ENCODE data around the gene PLK5. TPM values are rescaled to one million over a fixed set of nuclear protein-coding genes. Genes with fewer than 3 reads are reported as not detected.

The PLK5 gene
- total RNA-seq, 1 experiment from 2014 or later = 1.4 TPM

DNA sequence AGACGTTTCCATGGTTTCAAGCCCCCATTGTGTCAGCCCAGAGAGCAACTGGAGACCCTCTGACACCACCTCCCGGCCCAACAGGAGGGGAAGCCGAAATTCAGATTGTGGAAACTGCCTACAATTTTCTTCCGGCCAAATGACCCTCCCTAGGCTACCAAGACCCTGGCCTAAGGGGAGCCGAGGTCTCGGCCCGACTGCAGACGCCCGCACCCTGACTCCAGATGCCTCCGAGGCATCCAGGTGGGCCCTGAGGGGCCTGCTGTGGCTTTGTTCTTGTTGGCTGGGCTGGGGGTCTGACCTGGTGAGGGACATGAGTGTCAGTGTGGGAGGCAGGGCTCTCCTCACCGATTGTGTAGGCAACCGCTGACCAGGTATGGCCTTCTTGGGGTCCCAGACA is 34.7 kb downstream of the PLK5 start:
- no peaks in the 10 kb centered on the region for H3K9me3 Mint-ChIP-seq
- no peak for TF ChIP-seq SMAD4 (CRISPR knock-in tag; IDR thresholded peaks at IDR 0.05)
- TF ChIP-seq, protein P1, sequence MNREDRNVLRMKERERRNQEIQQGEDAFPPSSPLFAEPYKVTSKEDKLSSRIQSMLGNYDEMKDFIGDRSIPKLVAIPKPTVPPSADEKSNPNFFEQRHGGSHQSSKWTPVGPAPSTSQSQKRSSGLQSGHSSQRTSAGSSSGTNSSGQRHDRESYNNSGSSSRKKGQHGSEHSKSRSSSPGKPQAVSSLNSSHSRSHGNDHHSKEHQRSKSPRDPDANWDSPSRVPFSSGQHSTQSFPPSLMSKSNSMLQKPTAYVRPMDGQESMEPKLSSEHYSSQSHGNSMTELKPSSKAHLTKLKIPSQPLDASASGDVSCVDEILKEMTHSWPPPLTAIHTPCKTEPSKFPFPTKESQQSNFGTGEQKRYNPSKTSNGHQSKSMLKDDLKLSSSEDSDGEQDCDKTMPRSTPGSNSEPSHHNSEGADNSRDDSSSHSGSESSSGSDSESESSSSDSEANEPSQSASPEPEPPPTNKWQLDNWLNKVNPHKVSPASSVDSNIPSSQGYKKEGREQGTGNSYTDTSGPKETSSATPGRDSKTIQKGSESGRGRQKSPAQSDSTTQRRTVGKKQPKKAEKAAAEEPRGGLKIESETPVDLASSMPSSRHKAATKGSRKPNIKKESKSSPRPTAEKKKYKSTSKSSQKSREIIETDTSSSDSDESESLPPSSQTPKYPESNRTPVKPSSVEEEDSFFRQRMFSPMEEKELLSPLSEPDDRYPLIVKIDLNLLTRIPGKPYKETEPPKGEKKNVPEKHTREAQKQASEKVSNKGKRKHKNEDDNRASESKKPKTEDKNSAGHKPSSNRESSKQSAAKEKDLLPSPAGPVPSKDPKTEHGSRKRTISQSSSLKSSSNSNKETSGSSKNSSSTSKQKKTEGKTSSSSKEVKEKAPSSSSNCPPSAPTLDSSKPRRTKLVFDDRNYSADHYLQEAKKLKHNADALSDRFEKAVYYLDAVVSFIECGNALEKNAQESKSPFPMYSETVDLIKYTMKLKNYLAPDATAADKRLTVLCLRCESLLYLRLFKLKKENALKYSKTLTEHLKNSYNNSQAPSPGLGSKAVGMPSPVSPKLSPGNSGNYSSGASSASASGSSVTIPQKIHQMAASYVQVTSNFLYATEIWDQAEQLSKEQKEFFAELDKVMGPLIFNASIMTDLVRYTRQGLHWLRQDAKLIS (CRISPR knock-in tag; IDR thresholded peaks at IDR 0.05; ENCODE audit: borderline replicate concordance) = no peak
- peak overlapping the region; percentile 45; the same call in 1 of the 2 replicates for H3K27ac Mint-ChIP-seq
- no peak for DNase-seq (ENCODE audit: low spot score)
- CTCF ChIA-PET = interaction anchor here (1.1 kb wide), 1 partner anchor 13 kb away, joined by 3 read pairs; no protein-coding TSS in a partner anchor
- peaks cover 2% of the 10 kb centered on the region; the same call in 1 of the 2 replicates for H3K36me3 Mint-ChIP-seq
- no peak for ATAC-seq
- no peaks in the 10 kb centered on the region for H3K27me3 Mint-ChIP-seq (ENCODE audit: low read depth)
- H3K4me3 Mint-ChIP-seq = no peak overlapping the region
- no peaks in the 10 kb centered on the region for H3K4me1 Mint-ChIP-seq
- POLR2A ChIA-PET = no interaction called here

- H3K27me3 Mint-ChIP-seq (ENCODE audit: low read depth) = no peaks in the 10 kb centered on the region
- no peak overlapping the region for H3K4me3 Mint-ChIP-seq
- H3K36me3 Mint-ChIP-seq = peaks cover 5% of the 10 kb centered on the region; the same call in 1 of the 2 replicates
- DNase-seq (ENCODE audit: low spot score) = no peak
- ATAC-seq = no peak
- H3K9me3 Mint-ChIP-seq = no peaks in the 10 kb centered on the region
- no peaks in the 10 kb centered on the region for H3K4me1 Mint-ChIP-seq
- CTCF ChIA-PET = no interaction called here
- TF ChIP-seq, protein P1 (CRISPR knock-in tag; IDR thresholded peaks at IDR 0.05; ENCODE audit: borderline replicate concordance) = no peak
- TF ChIP-seq ZNF121 (CRISPR knock-in tag; IDR thresholded peaks at IDR 0.05) = no peak
- TF ChIP-seq E2F4 (CRISPR knock-in tag; IDR thresholded peaks at IDR 0.05; ENCODE audit: borderline replicate concordance, low read depth) = no peak
- no peak for TF ChIP-seq GTF2I (CRISPR knock-in tag; conservative IDR thresholded peaks at IDR 0.05)
- TF ChIP-seq SOX15 (CRISPR knock-in tag; IDR thresholded peaks at IDR 0.05) = no peak
- no peak overlapping the region for H3K27ac Mint-ChIP-seq
- POLR2A ChIA-PET = no interaction called here
Observed at GRCh38 chr19:1560286-1560882, 36.5 kb downstream of the PLK5 start.

DNA sequence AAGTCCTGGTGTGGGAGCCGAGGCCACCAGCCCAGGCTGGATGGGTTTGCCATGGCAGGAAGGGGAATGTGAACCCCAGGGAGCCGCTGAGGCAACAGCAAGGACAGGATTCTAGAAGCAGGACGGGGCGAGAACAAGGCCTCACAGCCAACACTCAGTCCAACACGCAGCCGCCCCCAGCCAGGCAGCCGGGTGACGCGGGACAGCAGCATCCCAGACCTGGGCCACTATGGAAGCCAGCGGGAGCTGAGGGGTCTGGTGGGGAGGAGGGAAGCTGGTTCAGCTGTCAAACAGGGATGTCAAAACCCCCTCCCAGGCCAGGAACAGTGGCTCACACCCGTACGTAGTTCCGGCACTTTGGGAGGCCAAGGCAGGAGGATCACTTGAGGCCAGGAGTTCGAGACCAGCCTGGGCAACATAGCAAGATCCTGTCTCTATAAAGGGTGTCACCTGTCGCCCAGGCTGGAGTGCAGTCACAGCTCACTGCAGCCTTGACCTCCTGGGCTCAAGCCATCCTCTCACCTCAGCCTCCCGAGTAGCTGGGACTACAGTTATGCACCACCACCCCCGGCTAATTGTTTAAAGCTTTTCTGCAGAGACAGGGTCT is 37.5 kb downstream of the PLK5 start:
- CTCF ChIA-PET = interaction anchor here (1.1 kb wide), 1 partner anchor 15 kb away, joined by 5 read pairs; no protein-coding TSS in a partner anchor
- no peak for ATAC-seq
- H3K4me3 Mint-ChIP-seq = no peak overlapping the region

More for the DNA sequence above, 37.5 kb downstream of the PLK5 start:
- no peak for TF ChIP-seq RORB (CRISPR knock-in tag; IDR thresholded peaks at IDR 0.05)
- TF ChIP-seq, protein P2, sequence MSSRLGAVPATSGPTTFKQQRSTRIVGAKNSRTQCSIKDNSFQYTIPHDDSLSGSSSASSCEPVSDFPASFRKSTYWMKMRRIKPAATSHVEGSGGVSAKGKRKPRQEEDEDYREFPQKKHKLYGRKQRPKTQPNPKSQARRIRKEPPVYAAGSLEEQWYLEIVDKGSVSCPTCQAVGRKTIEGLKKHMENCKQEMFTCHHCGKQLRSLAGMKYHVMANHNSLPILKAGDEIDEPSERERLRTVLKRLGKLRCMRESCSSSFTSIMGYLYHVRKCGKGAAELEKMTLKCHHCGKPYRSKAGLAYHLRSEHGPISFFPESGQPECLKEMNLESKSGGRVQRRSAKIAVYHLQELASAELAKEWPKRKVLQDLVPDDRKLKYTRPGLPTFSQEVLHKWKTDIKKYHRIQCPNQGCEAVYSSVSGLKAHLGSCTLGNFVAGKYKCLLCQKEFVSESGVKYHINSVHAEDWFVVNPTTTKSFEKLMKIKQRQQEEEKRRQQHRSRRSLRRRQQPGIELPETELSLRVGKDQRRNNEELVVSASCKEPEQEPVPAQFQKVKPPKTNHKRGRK (CRISPR knock-in tag; IDR thresholded peaks at IDR 0.05; ENCODE audit: borderline replicate concordance) = no peak
- no peak for TF ChIP-seq FOXJ3 (CRISPR knock-in tag; IDR thresholded peaks at IDR 0.05; ENCODE audit: borderline replicate concordance)
- no peak for TF ChIP-seq ZMAT4 (CRISPR knock-in tag; IDR thresholded peaks at IDR 0.05)
- TF ChIP-seq CREM (CRISPR knock-in tag; IDR thresholded peaks at IDR 0.05) = no peak
- TF ChIP-seq TCF7 (CRISPR knock-in tag; IDR thresholded peaks at IDR 0.05; ENCODE audit: low read depth) = no peak
- TF ChIP-seq ZNF121 (CRISPR knock-in tag; IDR thresholded peaks at IDR 0.05) = peak; percentile 95
- no peaks in the 10 kb centered on the region for H3K9me3 Mint-ChIP-seq
- no peak overlapping the region for H3K27ac Mint-ChIP-seq
- DNase-seq (ENCODE audit: low spot score) = no peak
- POLR2A ChIA-PET = no interaction called here
- no peaks in the 10 kb centered on the region for H3K27me3 Mint-ChIP-seq (ENCODE audit: low read depth)
- H3K4me1 Mint-ChIP-seq = no peaks in the 10 kb centered on the region
- peaks cover 5% of the 10 kb centered on the region; the same call in 1 of the 2 replicates for H3K36me3 Mint-ChIP-seq
